SH-SY5Y (cell line): ENCODE measurements around the gene PRPF39.

Experiments used
- GATA2 ChIP-seq: IDR thresholded peaks from 2 replicates; pipeline ENCODE4 v1.6.1; 2011; ENCODE audit warnings: mild to moderate bottlenecking, low read depth, low read length
- GATA3 ChIP-seq: IDR thresholded peaks from 2 replicates; pipeline ENCODE4 v1.6.1; 2011; ENCODE audit warnings: low read depth, mild to moderate bottlenecking, low read length, moderate library complexity

DNA sequence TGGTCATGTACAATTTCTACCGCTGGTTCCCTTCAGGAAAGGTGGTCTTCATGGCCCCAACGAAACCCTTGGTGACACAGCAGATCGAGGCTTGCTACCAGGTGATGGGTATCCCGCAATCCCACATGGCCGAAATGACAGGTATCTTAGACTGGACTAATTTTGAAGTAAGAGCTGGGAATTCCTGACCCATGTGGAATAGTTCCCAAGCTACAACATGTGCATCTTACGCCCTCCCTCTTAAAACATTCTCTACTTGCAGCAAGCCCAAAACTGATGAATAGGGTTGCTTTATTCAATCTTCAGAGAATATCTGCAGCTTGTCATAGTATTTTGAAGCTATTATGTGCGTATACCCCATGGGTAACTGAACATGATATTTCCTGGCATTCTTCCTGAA, 52.5 kb downstream of the PRPF39 start:
- TF ChIP-seq GATA3 = no peak
- no peak for TF ChIP-seq GATA2
